Measurements from ENCODE around the gene LIX1. TPM values are rescaled to one million over a fixed set of nuclear protein-coding genes. Genes with fewer than 3 reads are reported as not detected.

LIX1 gene
- total and polyA plus RNA-seq, 5 donors from 2014 or later: not detected

Other genes with a start within 250 kb of the LIX1 start
- gene LNPEP, start 206.5 kb downstream of the LIX1 start, total RNA-seq: 95.7 TPM
- gene LNPEP, start 206.5 kb downstream of the LIX1 start, polyA plus RNA-seq: 10 to 100 TPM; 39.6 to 45.4 (median 42.6) TPM
- gene RIOK2, start 40.6 kb upstream of the LIX1 start, total RNA-seq: 22.9 TPM
- 10 to 100 TPM; 22.9 to 34.3 (median 24.8) TPM for gene RIOK2, start 40.6 kb upstream of the LIX1 start, polyA plus RNA-seq